H7 (cell line): ENCODE data around the gene GJE1. TPM values are rescaled to one million over a fixed set of nuclear protein-coding genes. Genes with fewer than 3 reads are reported as not detected.

Source experiments
- DNase-seq: peaks from one replicate; pipeline ENCODE4 v3.0.0; 2012
- H3K27me3 ChIP-seq: 2 replicates; pipeline ENCODE4 v1.6.0; 2011; ENCODE audit warnings: mild to moderate bottlenecking, low read length; ENCODE audit not compliant: control insufficient read depth, insufficient read depth
- H3K36me3 ChIP-seq: replicated peaks from 2 replicates; pipeline ENCODE4 v1.5.1; 2011; ENCODE audit warnings: low read length; ENCODE audit not compliant: control insufficient read depth, insufficient read depth
- H3K4me3 ChIP-seq: 2 replicates; pipeline ENCODE4 v1.5.1; 2011; ENCODE audit warnings: low read depth, mild to moderate bottlenecking, control low read depth, low read length, moderate library complexity; ENCODE audit not compliant: insufficient read depth
- total RNA-seq: library from RNA; depleted of rRNA; stranded (reverse); fragments of >200 nt; shearing (Covaris generic); gene quantifications from 2 replicates; pipeline ENCODE4 v1.2.3, GENCODE V29; 2014; rRNA removed

The GJE1 gene
- total RNA-seq, 1 experiment from 2014 or later: not detected

GRCh38 chr6:142182004-142182403 lies 49.3 kb downstream of the GJE1 start:
- DNase-seq: no peak
- H3K27me3 ChIP-seq: no peaks in the 10 kb centered on the region
- H3K4me3 ChIP-seq: no peak overlapping the region
- H3K36me3 ChIP-seq: no peaks in the 10 kb centered on the region

GRCh38 chr6:142183351-142183750 lies 50.6 kb downstream of the GJE1 start:
- Histone ChIP-seq H3K36me3 (no peaks in the 10 kb centered on the region), H3K4me3 (no peak overlapping the region), H3K27me3 (no peaks in the 10 kb centered on the region)
- no peak for DNase-seq

- no peak for DNase-seq
- Histone ChIP-seq H3K36me3 (no peaks in the 10 kb centered on the region), H3K4me3 (no peak overlapping the region), H3K27me3 (no peaks in the 10 kb centered on the region)
These were observed 51.6 kb downstream of the GJE1 start for GRCh38 chr6:142184307-142184706.

Other genes starting within 250 kb of the GJE1 start
- not detected in 2 replicates for gene NMBR, start 14.2 kb downstream of the GJE1 start, total RNA-seq
- gene VTA1, start 14.3 kb downstream of the GJE1 start, total RNA-seq: 58.1 and 81.1 TPM in 2 replicates
- 0.96 and 4.4 TPM in 2 replicates for gene ADGRG6, start 169.1 kb downstream of the GJE1 start, total RNA-seq